Esophagus muscularis mucosa (tissue), 4 donors: ENCODE results near the gene DNAJC12.

ENCODE experiments used
- CTCF ChIP-seq, 3 experiments: fragments of 200-600 bp in 2 of 3; fragments of 450-650 bp in 1 of 3; sonication (generic) in 2 of 3; IDR thresholded peaks; one replicate each; pipeline ENCODE4 v1.5.1; 2017 to 2019; ENCODE audit warnings: antibody characterized with exemption in 3 of 3, mild to moderate bottlenecking in 2 of 3, moderate library complexity in 1 of 3
- EP300 ChIP-seq: sonication (generic); formaldehyde crosslinking; IDR thresholded peaks from one replicate; pipeline ENCODE4 v1.6.1; 2017; ENCODE audit warnings: antibody characterized with exemption
- POLR2A ChIP-seq: fragments of 450-650 bp; IDR thresholded peaks from one replicate; pipeline ENCODE4 v1.6.1; 2017; ENCODE audit warnings: antibody characterized with exemption, moderate library complexity, mild to moderate bottlenecking, low read depth
- POLR2AphosphoS5 ChIP-seq, 2 donors: sonication (generic); formaldehyde crosslinking; IDR thresholded peaks; one replicate each; pipeline ENCODE4 v1.6.1; 2017; ENCODE audit warnings: antibody characterized with exemption in 2 of 2

- TF ChIP-seq POLR2A: no peak
- TF ChIP-seq CTCF (IDR thresholded peaks at IDR 0.05): no peak
- TF ChIP-seq POLR2AphosphoS5 (IDR thresholded peaks at IDR 0.05): no peak
- TF ChIP-seq EP300: no peak
Measured at GRCh38 chr10:67793313-67793712, 44.7 kb downstream of the DNAJC12 start.
